HG03457 (cell line): Measurements from ENCODE around the gene CTAG1A.
"Not testable (repeated sequence)": the region's sequence is repeated elsewhere in the genome, so short reads cannot be mapped to it uniquely, and the experiment has no call there.

Experiments
- ATAC-seq: cut with Tn5 transposase; IDR thresholded peaks from one replicate; pipeline ENCODE4 v1.9.1; 2021; ENCODE audit warnings: moderate number of reproducible peaks; ENCODE audit not compliant: unreplicated experiment

CTAG1A gene

DNA sequence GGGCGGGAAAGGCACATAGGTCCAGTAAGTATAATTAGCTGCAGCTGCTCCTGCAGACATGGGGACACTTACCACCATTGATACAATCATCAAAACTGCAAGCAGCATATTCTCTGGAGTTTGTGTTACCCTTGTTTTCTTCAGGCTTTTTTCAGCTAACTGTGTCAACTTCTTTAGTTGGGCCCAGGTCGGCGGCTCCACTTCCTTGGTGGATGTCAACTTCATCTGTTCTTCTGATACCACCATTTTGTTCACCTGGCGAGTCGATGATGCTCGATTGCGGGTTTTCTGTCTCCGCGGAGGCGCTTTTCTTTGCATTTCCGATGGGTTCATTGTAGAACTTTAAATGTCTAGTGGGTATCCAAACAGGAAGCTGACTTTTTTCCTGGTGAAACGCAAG, 26.2 kb downstream of the CTAG1A start:
- not testable (repeated sequence) for ATAC-seq

DNA sequence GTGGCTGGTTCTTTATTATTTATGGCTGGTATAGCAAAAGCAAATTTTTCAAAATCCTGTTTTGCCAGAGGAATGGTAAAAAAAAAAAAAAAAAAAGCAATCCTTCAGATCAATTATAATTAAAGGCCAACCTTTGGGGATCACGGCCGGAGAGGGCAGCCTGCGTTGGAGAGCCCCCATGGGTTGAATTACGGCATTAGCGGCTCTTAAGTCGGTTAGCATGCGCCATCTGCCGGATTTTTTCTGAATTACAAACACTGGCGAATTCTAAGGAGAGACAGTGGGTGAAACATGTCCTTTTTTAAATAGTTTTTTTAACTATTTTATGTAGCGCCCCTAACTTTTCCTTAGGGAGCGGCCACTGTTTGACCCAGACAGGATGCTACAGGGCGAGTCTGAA, 28.7 kb downstream of the CTAG1A start:
- ATAC-seq, result not testable (repeated sequence)

DNA sequence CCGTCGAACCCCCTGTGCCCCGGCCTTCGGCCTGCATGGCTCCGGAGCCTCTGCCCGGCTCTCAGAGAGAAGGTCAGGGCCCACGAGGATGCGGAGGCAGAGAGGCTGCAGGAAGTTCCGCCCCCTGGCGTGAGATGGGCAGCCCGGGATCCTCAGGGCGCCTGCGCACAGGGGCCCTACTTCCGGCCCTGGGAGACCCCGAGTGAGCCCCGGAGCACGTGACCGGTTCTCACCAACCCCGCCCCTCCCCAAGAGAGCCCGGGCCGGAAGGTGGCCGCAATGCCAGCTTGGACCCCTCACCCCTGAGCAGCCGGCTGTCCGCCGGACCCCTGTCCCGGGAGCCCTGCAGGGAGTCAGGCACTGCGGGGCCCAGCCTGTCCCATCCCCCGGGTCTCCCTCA, 34.2 kb downstream of the CTAG1A start, which contains the start of gene CTAG1B:
TSS of gene CTAG1B (minus strand) at position 101 of the 400 bp plus-strand sequence. CDS start at position 37, 64 bp downstream.
- ATAC-seq, result not testable (repeated sequence)

DNA sequence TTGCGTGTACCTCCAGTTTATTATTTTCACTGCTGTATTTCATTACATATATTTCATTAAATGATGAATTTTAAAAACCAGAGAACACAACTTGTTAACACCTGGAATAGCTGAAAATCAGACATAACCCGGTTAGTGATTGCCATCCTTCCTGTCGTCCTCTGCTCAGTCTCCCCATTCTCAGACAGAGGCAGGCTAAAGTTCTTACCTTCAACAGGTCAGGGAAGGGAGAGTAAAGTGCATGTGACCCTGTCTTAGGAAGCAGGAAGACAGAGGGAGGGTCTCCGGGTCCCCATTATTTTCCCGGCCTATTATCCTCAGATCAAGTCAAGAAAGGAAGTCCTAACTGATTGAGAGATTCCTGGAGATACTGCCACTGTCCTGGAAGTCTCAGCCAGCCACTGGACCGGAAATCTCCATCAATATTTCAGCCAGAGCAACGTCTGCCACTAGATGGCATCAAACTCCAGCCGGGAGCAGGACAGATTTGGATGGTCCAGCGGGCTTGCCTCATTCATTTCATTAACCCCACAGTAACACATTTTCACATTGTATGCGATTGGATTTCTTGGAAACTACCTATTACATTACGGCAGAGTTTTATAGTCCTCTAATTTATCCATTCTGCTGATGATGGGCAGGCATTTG, 36.0 kb downstream of the CTAG1A start:
- not testable (repeated sequence) for ATAC-seq

DNA sequence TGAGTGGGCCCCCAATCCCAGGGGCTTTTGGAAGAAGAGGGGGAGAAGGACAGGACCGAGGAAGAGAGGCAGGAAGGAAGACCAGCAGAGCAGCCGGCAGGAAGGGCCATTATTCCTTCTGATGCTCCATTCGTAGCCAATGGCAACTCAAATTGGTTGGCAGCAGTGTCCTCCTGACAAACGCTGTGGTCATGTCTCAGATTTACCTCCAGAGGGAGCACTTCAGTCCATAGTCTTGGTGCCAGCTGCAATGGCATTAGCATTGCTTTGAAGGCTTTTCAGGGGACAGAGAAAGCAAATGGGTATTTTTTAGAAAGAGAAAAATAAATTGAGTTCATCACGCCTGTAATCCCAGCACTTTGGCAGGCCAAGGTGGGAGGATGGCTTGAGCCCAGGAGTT, 44.0 kb downstream of the CTAG1A start:
- ATAC-seq, result not testable (repeated sequence)

DNA sequence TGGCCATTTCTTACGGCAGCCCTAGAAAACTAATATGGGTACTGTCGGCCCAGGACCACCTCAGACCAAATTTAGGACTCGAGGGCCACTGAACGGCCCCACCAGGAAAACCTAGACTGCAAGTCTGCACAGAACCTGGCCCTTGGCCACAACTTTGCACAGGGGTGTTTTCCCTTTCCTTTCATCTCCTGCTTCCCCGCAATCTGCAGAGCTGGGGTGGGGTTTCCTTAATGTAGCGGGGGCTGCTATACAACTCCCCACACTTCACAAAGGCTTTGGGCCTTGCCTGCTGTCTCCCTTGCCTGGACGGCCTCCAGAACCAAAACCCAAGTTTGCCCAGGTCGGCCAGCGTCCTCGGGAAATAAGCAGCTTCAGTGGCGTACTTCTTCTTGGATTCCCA, 46.0 kb downstream of the CTAG1A start:
- ATAC-seq, result not testable (repeated sequence)

DNA sequence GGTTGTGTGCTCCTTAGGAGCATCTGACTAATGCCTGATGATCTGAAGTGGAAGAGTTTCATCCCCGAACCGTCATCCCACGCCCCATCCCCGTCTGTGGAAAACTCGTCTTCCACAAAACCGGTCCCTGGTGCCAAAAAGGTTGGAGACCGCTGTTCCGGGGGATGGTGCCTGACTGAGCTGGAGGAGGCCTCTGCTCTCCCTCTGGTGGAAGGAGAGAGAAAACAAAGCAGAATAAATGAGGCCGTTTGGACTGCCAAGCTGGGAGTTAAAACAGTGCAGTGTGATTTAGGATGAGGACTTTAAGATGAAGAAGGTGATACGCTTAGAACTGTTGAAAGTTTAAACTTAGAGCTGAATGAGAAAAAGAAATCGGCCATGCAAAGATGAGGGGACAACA, 48.7 kb downstream of the CTAG1A start:
- ATAC-seq, result not testable (repeated sequence)
